Activated T-cell treated with anti-CD3 and anti-CD28 coated beads for 1 hour (primary cell): ENCODE results near the gene ADSS1.

Experiments used
- DNase-seq: peaks from one replicate; pipeline ENCODE4 v3.0.0-alpha.2; 2020; ENCODE audit warnings: low read depth

The ADSS1 gene

DNA sequence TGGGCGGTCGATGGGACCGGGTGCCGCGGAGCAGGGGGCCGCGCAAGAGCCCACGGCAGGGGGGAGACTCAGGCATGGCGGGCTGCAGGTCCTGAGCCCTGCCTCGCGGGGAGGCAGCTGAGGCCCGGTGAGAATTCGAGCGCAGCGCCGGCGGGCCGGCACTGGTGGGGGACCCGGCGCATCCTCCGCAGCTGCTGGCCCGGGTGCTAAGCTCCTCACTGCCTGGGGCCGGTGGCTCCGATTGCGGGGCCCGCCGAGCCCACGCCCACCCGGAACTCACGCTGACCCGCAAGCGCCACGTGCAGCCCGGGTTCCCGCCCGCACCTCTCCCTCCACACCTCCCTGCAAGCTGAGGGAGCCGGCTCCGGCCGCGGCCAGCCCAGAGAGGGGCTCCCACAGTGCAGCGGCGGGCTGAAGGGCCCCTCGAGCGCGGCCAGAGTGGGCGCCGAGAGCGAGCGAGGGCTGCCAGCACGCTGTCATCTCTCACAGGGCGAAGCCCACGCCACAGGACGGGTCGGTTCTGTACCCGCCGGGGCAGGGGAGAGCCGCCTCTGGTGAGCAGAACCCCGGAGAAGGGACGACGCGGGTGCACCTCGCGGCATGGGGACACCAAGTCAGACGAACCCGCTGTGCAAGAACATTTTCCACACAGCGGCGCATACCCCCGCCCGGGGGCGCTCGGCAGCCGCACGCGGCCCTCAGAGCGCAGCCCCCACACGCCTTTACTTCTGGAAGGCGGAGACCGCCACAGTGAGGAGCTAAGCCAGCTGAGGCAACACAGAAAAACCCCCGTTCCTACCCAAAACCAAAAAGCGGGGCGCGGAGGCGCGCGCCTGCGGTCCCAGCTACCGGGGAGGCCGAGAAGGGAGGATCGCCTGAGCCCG is 27.8 kb downstream of the ADSS1 start:
- DNase-seq, result no peak

DNA sequence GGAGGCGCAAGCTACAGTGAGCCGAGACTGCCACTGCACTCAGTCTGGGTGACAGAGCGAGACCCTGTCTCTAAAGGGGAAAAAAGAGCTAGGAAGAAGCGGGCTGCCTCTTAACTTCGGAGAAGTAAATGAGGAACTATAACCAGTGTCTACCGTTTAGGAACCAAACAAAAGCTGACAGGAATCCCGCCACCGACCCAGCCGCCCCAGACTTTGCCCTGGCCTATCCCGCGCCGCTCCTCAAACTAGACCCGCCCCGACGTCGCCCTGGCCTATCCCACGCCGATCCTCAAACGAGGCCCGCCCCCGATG is 28.4 kb downstream of the ADSS1 start:
- DNase-seq, result no peak

DNA sequence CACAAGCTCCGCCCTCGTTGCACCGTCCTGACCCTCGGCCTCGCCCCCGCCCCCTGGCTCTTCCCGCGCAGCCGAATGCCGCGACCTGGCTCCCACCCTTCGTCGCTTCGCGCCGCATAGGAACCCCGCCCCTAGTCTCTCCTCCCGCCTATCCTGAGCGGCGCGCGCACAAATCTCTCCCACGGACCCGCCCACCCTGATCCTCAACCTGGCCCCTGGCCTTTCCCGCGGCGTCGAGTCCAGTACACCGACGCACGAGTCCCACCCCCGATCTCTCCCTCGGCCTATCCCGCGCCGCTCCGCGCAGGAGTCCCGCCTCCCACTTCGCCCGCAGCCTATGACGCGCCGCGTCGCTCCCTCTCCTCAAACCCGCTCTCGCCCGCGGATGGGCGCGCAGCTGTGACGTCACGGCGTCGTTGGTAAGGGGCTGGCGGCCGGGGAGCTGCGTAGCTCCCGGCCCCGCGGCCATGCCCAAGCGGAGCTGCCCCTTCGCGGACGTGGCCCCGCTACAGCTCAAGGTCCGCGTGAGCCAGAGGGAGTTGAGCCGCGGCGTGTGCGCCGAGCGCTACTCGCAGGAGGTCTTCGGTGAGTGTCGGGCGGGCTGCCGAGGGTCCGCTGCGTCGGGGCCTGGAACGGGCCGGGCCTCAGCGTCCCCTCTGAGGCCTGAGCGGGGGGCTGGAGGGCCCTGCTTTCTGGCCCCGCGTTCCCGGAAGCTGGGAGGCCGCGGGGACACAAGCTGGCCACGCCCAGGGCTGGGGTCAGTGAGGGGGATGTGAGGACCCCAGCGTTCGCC is 28.9 kb downstream of the ADSS1 start, which contains the start of gene SIVA1:
Gene SIVA1 (plus strand): TSS at position 413 of the 793 bp plus-strand sequence. CDS start 55 bp downstream, at position 468.
- peak; percentile 99 for DNase-seq

DNA sequence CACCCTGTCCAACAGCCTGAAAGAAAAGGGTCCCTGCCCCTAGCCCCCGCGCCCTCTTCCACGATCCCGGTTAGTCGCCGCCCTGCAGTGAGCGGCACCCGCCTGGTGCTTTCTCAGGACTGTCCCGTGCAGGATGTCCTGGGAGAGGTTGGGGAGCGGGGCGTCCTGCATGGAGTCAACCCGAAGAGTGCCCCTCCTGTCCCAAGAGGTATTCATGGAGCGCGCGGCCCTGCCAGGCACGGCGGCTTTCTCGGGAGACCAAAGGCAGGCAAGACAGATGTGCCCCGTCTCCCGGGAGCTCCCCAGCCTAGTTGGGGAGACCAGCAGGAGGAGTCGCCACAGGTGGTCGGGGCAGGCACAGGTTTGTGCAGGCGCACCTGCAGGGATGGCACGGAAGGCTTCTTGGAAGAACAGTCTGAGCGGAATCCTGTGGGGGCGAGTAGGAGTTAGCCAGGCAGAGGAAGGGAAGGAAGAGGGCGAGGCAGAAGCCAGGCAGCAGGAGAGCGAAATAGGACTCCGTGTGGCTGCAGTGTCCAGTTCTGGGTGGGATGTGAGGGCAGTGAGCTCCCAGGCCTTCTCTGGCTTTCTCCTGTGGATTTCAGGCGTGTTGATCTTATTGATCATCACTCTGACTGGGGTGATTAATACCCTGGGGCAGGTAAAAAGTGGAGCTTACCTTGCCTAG is 29.6 kb downstream of the ADSS1 start:
- DNase-seq, result no peak

DNA sequence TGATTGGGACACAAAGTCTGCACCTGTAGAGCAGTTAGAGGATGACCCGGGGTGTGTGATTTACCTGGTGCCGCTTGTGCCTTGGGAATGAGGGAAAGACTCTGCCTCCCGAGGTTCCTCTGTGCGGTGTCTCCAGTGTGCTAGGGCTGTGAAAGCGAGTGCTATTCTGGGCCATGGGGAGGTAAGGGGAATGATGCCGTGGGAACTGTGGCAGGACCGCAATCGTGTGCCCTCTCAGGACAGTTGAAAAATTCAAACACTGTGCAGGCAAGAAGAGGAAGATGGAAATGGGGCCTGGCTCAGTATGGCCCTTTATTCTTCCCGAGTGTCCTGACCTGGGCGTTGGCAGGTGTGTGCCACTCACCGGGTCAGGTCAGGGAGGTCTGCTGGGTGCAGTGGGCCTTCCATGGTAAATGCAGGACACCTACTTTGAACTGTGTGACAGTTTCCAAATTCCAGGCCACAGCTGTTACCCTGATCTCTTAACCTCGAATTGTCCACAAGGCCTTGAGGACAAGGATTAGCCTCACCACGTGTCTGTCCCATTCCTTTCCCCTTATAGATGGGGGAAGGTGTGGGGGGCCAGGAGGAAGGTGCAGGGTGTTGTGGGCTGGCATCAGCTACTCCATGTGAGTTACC is 30.3 kb downstream of the ADSS1 start:
- no peak for DNase-seq

DNA sequence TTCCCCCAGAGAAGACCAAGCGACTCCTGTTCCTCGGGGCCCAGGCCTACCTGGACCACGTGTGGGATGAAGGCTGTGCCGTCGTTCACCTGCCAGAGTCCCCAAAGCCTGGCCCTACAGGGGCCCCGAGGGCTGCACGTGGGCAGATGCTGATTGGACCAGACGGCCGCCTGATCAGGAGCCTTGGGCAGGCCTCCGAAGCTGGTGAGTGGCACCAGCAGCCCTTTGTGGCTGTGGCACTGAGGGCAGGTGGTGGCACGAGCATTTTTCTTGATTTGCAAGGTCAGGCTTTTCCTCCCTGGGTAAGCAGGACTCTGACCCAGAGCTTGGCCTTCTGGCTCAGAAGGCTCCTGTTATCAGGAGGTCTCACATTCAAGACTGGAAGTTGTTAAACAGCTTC is 31.6 kb downstream of the ADSS1 start:
- no peak for DNase-seq

DNA sequence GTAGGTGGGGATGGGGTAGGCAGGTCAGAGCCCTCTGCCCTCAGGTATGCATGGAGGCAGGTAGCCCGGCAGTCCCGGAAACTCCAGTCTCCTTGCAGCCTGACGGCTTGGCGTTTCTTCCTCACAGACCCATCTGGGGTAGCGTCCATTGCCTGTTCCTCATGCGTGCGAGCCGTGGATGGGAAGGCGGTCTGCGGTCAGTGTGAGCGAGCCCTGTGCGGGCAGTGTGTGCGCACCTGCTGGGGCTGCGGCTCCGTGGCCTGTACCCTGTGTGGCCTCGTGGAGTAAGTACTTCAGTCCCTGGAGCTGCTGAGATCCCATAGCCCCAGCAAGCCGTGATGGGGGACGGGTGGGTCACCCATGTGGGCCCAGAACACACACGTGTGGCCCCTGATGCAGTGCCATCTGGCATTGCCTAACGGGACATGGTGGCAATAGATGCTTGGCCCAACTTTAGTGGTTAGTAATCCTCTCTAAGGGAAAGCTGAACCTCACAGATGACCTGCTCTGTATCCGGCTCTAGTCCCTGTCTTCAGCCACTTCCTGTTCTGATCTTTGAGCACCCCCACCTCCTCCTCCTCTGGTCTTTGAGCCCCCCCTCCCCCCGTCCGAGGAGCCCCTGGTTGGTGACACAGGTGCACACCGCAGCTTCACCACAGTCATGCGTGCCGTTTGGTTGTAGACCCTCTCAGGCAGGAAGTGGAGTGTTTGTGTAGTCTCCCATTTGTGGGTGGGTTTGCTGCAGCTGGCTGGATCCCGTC is 32.6 kb downstream of the ADSS1 start:
- no peak for DNase-seq

DNA sequence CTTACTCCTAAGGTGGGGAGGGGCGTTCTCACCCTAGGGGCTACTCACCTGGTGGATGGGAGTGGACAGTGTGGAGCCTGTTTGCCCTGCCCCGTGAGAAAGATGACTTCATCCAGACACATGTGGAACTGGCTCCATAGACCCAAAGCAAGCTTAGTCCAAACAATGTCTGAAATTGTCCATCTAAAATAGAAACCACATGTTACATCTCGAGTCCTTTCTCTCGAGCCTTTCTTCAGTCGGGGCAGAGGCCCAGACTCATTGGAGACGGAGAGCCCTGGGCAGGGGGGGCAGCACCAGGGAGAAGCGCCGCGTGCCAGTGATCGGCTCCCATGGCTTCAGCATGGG is 33.2 kb downstream of the ADSS1 start:
- DNase-seq, result no peak

DNA sequence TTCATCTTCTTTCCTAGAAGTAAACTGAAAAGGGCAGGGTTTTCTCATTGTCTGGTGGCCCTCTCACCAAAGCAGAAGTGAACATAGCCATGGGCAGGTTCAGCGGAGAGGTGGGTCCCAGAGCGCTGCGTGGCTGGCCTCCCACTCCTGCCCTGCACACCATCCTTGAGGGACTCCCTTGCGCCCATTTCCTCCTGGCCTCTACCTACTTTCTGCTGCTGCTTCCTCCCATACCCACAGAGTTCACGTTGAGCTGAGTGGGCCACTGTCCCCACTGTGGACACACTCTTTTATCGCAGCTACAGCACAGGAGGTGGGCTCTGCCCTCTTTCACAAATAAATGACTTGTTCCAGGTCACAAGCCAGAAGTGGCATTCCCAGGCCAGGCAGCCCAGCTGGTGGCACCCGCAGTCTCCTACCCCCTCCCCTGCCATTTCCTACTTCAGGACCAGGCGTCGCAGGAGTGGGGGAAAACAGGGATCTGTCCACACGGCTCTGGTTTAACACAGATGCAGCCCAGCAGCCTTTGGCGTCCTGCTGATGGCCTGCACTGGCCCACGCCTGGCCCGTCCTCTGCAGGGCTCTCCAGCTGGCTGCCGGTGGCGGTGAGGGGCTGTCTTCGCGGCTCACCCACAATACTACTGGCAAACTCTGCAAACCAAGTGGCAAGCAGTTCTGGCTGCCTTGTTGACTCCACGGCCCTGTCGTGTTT is 33.8 kb downstream of the ADSS1 start:
- DNase-seq, result no peak

DNA sequence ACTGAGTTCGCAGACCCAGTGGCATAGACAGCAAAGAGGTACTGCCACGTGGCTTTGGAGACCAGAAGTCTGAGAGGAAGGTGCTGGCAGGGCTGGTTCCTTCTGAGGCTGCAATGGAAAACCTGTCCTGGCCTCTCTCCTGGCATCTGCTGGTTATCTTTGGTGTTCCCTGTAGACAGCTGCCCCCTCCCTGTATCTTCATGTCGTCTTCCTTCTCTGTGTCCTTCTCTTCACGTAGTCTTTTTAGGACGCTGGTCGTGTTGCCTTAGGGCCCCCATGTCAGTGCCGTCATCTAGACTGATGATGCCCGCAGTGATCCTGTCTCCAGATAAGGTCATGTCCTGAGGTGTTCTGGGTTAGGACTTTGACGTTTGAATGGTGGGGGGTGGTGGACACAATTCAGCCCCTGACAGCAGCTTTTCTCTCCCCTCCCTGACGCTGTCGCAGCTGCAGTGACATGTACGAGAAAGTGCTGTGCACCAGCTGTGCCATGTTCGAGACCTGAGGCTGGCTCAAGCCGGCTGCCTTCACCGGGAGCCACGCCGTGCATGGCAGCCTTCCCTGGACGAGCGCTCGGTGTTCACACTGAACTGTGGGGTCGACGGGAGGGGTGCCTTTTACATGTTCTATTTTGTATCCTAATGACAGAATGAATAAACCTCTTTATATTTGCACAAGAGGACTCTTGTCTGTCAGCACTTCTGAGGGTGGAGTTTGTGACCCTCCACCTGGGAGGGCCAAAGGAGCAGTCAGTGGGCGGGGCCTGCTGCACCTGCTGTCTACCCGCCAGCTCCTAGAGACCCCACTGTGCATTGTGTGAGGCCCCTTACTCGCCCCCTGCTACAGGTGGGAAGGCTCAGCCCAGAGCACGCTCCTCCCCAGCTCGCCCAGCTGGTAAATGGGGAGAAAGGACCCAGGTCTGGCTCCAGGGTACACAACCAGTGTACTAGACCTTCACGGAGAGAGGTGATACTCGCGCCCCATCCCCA is 35.2 kb downstream of the ADSS1 start:
- DNase-seq, result no peak

DNA sequence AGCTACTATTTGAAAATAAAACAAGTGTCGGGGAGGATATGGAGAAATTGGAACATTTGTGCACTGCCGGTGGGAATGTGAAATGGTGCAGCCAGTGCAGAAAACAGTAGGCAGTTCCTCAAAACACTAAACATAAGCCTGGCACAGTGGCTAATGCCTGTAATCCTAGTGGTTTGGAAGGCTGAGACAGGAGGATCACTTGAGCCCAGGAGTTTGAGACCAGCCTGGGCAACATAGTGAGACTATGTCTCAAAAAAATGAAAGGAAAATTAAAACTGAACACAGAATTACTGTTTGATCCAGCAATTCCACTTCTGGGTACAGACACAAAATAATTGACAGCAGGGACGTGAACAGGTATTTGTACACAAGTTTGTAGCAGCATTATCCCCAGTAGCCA is 41.5 kb downstream of the ADSS1 start:
- DNase-seq, result no peak

DNA sequence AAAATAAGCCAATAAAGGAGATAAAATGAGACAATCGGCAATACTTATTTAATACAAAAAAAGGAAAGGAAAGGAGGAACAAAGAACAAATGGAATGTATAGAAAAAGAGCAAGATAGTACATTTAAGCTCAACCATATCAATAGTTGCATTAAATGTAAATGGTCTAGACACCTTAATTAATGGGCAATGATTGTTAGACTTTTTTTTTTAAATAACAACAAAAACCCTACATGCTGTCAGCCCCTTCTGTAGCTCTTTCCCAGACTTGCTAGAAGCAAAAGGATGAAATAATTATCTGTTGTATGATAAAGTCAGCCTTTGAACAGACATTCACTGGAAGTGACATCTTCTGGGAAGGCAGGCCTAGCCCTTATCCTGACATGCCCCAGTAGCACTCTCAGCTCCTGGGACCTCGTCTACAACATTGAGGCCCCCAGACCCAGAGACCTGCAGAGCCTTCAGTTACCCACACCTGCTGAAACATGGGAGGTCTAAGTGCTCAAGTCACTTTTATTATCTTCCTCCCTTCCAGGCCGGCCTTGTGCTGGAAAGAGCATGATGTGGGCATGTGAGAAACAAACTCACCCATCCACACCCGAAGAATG is 42.3 kb downstream of the ADSS1 start:
- DNase-seq, result no peak

DNA sequence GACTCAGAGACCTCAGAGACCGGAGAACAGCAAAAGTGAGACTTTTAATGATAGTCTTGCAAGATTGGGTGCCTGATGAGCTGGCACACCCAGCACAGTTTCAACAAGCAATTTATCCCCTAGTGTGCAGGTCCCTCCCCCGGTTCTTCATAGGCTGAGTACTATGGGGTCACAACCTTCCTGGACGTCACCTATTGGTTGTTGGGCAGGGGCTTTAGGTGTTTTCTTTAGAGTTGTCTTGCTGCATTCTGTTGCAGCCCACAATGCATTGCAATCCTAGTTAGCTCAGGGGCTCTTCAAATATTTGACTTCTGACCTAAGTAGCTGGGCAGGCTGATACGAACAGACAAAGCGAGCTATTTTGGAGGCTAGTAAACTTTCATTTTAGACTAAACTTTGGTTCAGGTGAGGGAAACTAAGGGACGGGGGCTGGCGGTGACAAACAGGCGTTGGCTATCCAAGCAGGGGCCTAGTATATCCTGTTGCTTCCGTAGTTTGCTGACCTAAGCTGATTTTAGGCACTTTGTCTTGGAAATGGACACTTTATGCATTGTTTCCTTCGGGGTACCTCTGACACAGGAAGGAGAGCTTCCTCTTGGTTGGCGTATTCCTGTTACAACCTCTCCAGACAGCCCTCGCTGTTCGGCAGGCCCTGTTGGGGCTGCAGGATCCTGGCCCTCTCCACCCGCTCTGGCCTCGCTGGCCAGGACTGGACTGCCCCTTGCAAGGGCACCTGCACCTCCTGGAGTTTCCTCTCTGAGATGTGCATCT is 43.0 kb downstream of the ADSS1 start:
- no peak for DNase-seq

DNA sequence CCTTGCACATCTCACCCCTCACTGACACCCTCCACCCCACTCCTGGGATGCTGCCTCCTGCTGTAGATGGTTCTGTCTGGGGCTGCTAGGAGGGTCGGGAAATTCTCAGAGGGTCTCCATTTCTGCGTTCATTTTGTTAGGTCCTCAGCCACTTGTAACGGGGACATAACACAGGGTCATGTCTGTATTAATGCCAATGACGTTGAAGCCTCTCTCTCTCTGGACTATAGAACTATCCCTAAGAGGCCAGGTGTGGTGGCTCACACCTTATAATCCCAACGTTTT is 43.5 kb downstream of the ADSS1 start:
- no peak for DNase-seq

DNA sequence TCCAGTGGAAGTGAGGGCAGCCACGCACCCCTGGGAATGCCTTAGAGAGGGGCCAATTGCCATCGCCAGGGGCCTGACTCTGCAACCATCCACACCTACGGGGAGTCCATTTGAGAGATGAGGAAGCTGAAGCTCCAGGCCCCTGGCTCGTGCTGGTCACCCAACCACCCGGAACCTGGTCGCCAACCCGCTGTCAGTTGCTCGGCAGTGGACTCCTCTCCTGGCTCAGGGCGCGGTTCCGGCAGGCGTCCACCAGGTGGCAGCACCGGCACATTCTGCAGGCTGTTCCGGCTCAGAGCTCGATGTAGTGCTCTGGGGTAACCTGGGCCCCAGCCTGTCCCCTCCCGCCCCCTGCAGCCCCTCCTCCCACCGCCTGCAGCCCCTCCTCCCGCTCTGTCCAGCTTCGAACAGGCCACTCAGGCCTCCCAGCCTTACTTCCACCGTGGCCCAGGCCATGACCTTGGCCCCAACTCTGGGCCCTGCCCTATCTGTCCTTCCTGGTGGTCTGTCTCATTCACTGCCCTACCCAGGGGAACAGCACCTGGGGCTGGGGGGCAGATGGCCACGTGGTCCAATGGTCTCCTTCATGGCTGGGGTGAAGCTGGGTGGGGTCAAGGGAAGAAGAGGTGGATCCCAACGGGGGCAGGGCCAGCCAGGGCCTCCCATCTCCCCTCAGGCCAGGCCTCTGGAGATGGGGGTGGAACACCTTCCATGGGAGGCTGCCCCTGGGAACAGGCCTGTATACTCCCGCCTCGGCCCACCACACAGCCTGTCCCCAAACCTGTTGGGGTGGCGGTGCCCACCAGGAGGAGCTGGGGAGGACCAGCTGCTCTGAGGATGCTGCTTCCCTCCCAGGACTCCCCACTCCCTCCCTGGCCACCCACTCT is 44.7 kb downstream of the ADSS1 start:
- peak; percentile 93 for DNase-seq

DNA sequence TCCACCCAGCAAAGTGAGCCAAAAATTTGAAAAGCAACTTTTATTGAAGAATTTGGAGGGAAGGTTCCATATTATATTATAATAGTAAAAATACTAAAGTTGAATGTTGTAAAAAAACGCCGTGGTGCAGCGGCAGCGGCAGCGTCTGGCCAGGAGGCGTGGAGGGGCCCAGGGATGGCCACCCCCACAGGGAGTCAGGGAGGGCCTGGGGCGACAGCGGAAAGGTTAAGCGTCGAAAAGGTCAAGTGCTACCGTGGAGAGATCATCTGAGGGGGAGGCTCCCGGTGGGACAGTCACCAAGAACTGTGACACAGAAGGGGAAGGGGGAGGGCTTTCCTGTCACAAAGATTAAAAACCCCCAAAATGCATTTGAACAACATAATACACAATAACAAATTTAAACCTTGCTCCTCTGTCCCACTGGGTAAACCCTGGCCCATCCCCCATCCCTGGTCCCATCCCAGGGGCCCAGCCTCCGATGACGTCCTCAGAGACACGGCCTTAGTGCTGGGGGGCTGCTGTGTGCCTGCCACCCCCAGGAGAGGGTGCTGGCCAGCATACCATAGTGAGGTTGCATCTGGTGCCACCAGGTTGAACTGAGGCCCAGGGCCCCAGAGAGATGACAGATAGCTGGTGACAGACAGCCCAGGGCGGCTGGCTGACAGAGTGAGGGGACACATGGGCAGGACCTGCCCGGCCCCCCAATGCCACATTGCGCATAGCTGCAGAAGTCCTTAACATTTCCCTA is 45.5 kb downstream of the ADSS1 start:
- no peak for DNase-seq

DNA sequence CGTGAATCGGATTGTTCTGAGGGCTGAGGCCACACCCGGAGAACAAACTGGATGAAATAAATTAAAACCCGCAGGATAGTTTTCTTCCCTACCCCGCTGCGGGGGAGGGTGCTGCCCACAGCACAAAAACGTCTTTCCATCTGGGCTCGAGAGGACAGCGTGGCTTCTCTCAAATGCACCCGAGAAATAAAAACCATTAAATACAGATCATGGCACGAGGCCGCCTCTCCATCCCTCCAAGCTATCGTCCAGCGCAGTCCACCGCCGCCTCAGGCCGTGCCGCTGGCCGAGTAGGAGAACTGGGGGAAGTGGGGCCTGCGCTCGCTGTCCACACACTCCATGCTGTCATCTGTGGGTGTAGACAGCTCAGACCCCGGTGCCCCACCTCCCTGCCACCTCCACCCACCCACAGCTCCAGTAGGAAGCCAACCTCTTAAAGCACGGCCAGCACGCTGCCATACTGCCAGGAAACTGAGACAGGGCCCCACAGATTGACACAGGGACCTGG is 46.1 kb downstream of the ADSS1 start:
- no peak for DNase-seq
